ENCODE results near the gene PLXNA4. TPM values are rescaled to one million over a fixed set of nuclear protein-coding genes. Genes with fewer than 3 reads are reported as not detected.

PLXNA4 gene
- polyA plus RNA-seq, 2 of the 4 experiments (the other 2 are of a cell fraction) = 0.12 to 0.34 TPM

DNA sequence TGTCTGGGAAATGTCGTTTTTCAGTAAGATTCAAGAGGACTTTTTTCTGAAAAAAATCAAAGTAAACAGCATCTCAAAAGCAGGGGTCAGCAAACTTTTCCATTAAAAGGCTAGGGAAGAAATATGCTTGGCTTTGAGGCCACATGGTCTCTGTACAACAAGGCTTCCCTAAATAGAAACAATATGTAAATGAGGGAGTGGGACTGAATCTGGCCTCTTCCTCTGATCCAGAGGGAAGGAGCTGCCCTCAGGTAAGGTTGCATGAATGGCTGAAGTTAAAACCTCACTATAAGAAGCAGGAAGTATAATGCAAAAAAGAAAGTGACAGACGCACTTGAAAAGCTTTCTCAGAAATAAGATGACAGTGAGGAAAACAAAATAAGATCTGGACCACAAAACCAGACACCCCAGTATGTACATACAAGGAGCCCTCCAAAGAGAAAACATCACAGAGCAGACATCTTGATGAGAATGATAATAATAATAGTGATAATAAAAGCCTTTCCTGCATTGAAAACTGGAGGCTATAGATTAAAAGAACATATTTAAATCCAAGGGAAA, 115.2 kb downstream of the PLXNA4 start (continued):
- TF ChIP-seq HOXA7 (CRISPR knock-in tag; IDR thresholded peaks at IDR 0.05) (no peak), CBX8 (IDR thresholded peaks at IDR 0.05) (no peak), REST (IDR thresholded peaks at IDR 0.05) (no peak), BHLHE40 (IDR thresholded peaks at IDR 0.05; ENCODE audit: low read depth, low read length) (no peak), NR3C1 (IDR thresholded peaks at IDR 0.05) (no peak)

GRCh38 chr7:132458729-132459128, 117.5 kb downstream of the PLXNA4 start:
- FAIRE-seq = no peak
- no peak overlapping the region for H3K4me3 ChIP-seq
- no peaks in the 10 kb centered on the region for H3K4me1 ChIP-seq
- no peak overlapping the region for H3K4me2 ChIP-seq
- POLR2A ChIA-PET = no interaction called here
- no peaks in the 10 kb centered on the region for H3K9me3 ChIP-seq
- CTCF ChIA-PET = interaction anchor here (1.1 kb wide), 1 partner anchor 140 kb away, joined by 3 read pairs; no protein-coding TSS in a partner anchor
- no peak for DNase-seq (ENCODE audit: low read depth in 1 of 2, low spot score in 1 of 2)
- TF ChIP-seq HMGXB4 (CRISPR knock-in tag; IDR thresholded peaks at IDR 0.05; ENCODE audit: borderline replicate concordance) = no peak
- no peak for TF ChIP-seq EP300 (IDR thresholded peaks at IDR 0.05)
- TF ChIP-seq CBX2 (IDR thresholded peaks at IDR 0.05; ENCODE audit: borderline replicate concordance, low read depth) = no peak
- TF ChIP-seq RFX5 (IDR thresholded peaks at IDR 0.05) = no peak
- no peak for TF ChIP-seq TFCP2L1 (CRISPR knock-in tag; IDR thresholded peaks at IDR 0.05)
- no peak for TF ChIP-seq SMC3 (IDR thresholded peaks at IDR 0.05)
- no peak for TF ChIP-seq FOSB (CRISPR knock-in tag; IDR thresholded peaks at IDR 0.05)
- no peak for TF ChIP-seq ZC3H11A (IDR thresholded peaks at IDR 0.05)
- TF ChIP-seq HOXA7 (CRISPR knock-in tag; IDR thresholded peaks at IDR 0.05) = no peak
- no peak for TF ChIP-seq ELK1 (IDR thresholded peaks at IDR 0.05; ENCODE audit: low read depth, low read length)
- no peak for TF ChIP-seq ZNF302 (CRISPR knock-in tag; IDR thresholded peaks at IDR 0.05)
- TF ChIP-seq HES2 (IDR thresholded peaks at IDR 0.05) = no peak
- no peak for TF ChIP-seq JUNB (IDR thresholded peaks at IDR 0.05)
- TF ChIP-seq HDAC2 (IDR thresholded peaks at IDR 0.05) = no peak
- no peak for TF ChIP-seq RCOR1 (IDR thresholded peaks at IDR 0.05; ENCODE audit: low read depth, low read length)
- TF ChIP-seq FOSL2 (IDR thresholded peaks at IDR 0.05) = no peak
- no peak for TF ChIP-seq FOSL2 (CRISPR knock-in tag; IDR thresholded peaks at IDR 0.05)
- TF ChIP-seq SREBF2 (IDR thresholded peaks at IDR 0.05) = no peak
- no peak overlapping the region for H3K27ac ChIP-seq
- 57% methylated on average over 10 of the region's 10 CpGs for WGBS (ENCODE audit: missing lambda C conversion rate)
- no peak for ATAC-seq

All from A549 (cell line).